Stomach smooth muscle (tissue), 2 donors: Measurements from ENCODE around the gene CIITA.
"Not testable (repeated sequence)": the region's sequence is repeated elsewhere in the genome, so short reads cannot be mapped to it uniquely, and the experiment has no call there.

Source experiments
- H3K27ac ChIP-seq: one replicate; pipeline ENCODE4 v1.7.0; 2013; ENCODE audit warnings: mild to moderate bottlenecking, low read length, inconsistent platforms
- H3K27me3 ChIP-seq, 2 donors: one replicate each; pipeline ENCODE4 v1.7.0; 2013; ENCODE audit warnings: low read length in 2 of 2; ENCODE audit not compliant: insufficient read depth in 2 of 2, control insufficient read depth in 1 of 2
- H3K36me3 ChIP-seq, 2 donors: one replicate each; pipeline ENCODE4 v1.7.0; 2013; ENCODE audit warnings: low read length in 2 of 2; ENCODE audit not compliant: control insufficient read depth in 2 of 2, insufficient read depth in 2 of 2
- H3K4me1 ChIP-seq: one replicate; pipeline ENCODE4 v1.7.0; 2013; ENCODE audit warnings: low read length; ENCODE audit not compliant: control insufficient read depth, insufficient read depth
- H3K4me3 ChIP-seq, 2 donors: one replicate each; pipeline ENCODE4 v1.7.0; 2013; ENCODE audit warnings: low read length in 2 of 2
- H3K9ac ChIP-seq, 2 donors: one replicate each; pipeline ENCODE4 v1.7.0; 2013; ENCODE audit warnings: low read length in 2 of 2, mild to moderate bottlenecking in 1 of 2
- H3K9me3 ChIP-seq, 2 donors: one replicate each; pipeline ENCODE4 v1.7.0; 2013; ENCODE audit warnings: low read length in 2 of 2; ENCODE audit not compliant: control insufficient read depth in 2 of 2
- donor health status: healthy.
- donor health status: Pancreatic carcinoma.

The CIITA gene

DNA sequence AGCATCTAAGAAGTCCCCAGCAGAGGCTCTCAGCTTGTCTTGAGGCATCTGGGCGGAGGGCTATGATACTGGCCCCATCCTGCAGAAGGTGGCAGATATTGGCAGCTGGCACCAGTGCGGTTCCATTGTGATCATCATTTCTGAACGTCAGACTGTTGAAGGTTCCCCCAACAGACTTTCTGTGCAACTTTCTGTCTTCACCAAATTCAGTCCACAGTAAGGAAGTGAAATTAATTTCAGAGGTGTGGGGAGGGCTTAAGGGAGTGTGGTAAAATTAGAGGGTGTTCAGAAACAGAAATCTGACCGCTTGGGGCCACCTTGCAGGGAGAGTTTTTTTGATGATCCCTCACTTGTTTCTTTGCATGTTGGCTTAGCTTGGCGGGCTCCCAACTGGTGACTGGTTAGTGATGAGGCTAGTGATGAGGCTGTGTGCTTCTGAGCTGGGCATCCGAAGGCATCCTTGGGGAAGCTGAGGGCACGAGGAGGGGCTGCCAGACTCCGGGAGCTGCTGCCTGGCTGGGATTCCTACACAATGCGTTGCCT is at the start of gene CIITA:
CIITA (plus strand) TSS at position 404 of the 543 bp plus-strand sequence; CDS start at position 533, 129 bp downstream.
- no peaks in the 10 kb centered on the region for H3K36me3 ChIP-seq
- no peak within 1 kb of the TSS for H3K27ac ChIP-seq
- peaks cover 28 to 31% of the 10 kb centered on the region in 2 donors for H3K27me3 ChIP-seq
- peak within 1 kb of the TSS in 1 of 2 donors; percentile 15 for H3K4me3 ChIP-seq
- peaks cover 9% of the 10 kb centered on the region for H3K4me1 ChIP-seq
- H3K9me3 ChIP-seq, result no peaks in the 10 kb centered on the region
- no peak within 1 kb of the TSS for H3K9ac ChIP-seq

DNA sequence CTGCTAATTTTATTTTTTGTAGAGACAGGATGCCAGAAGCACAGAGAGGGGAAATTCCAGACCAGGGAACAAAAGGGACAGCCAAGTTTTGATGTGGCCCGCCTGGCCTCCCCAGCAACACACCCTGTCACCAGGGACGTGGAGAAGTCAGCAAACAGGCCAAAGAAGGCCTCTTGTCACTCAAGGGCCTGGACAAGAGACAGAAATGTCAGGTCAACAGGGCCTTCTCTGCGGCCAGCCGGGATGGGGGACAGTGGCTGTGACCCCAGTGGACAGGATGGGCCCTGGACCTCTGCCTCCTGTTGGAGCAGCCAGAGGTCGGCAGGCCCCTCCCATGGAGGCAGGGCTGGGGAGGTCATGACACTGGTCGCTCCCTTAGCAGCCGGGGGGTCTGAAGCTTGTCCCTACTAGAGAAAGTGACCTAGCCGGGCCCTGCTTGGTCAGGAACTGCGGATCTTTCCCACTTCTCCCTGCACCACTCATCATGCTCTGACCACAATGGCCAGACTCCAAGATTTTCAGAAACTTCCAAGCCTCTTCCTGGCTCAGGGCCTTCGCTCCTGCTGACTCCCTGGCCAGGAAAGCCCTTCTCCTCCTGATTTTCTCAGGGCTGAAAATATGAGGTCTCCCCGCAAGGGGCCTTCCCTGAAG is 49.2 kb upstream of the CIITA start:
- Histone ChIP-seq H3K4me3 (peak overlapping the region; percentile 42 to 60), H3K4me1 (peaks cover 22% of the 10 kb centered on the region), H3K36me3 (no peaks in the 10 kb centered on the region), H3K9ac (peak overlapping the region; percentile 68 to 84), H3K27ac (peak overlapping the region; percentile 92), H3K9me3 (no peaks in the 10 kb centered on the region), H3K27me3 (no peaks in the 10 kb centered on the region)

DNA sequence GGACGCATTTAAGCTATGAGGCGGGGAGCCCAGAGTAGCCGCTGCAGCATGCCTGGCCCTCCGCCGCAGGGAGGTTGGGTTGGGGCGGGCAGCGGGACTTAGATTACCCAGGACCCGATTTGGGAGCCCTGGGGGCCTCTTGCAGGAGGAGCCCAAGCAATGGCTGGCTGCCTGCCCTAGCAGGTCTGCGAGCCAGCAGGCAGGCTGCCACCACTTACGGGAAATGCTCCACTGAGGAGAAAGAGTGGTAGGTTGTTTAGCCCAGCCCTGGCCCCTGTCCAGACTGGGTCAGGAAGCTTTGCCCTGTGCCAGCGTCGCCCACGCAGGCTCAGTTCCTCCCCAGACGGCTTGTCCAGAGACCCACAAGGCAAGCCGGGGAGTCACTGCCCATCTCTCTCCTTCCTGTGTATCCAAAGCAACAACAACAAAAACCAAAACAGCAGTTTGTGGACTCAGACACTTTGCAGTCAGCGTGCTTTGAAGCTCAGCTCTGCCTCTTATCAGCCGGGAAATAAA is 48.1 kb upstream of the CIITA start:
- no peaks in the 10 kb centered on the region for H3K9me3 ChIP-seq
- peaks cover 22% of the 10 kb centered on the region for H3K4me1 ChIP-seq
- no peaks in the 10 kb centered on the region for H3K27me3 ChIP-seq
- H3K36me3 ChIP-seq, result no peaks in the 10 kb centered on the region
- peak overlapping the region; percentile 5 to 84 for H3K9ac ChIP-seq
- peak overlapping the region; percentile 92 for H3K27ac ChIP-seq
- H3K4me3 ChIP-seq, result peak overlapping the region; percentile 42 to 60

DNA sequence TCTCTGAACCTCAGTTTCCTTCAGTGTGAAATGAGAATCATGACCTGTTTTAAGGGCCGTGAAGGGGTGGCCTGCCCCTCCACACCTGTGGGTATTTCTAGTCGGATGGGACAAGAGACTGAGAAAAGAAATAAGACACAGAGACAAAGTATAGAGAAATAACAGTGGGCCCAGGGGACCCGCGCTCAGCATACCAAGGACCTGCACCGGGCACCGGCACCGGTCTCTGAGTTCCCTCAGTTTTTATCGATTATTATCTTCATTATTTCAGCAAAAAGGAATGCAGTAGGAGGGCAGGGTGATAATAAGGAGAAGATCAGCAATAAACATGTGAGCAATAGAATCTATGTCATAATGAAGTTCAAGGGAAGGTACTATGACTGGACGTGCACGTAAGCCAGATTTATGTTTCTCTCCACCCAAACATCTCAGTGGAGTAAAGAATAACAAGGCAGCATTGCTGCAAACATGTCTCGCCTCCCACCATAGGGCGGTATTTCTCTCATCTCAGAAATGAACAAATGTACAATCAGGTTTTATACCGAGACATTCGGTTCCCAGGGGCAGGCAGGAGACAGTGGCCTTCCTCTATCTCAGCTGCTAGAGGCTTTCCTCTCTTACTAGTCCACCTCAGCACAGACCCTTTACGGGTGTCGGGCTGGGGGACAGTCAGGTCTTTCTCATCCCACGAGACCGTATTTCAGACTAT is 47.5 kb upstream of the CIITA start:
- H3K36me3 ChIP-seq, H3K9me3 ChIP-seq, H3K27me3 ChIP-seq: not testable (repeated sequence)
- H3K9ac ChIP-seq, result peak overlapping the region in 1 of 2 donors; percentile 16
- H3K4me3 ChIP-seq, result peak overlapping the region in 1 of 2 donors; percentile 60
- H3K27ac ChIP-seq, result peak overlapping the region; percentile 92
- H3K4me1 ChIP-seq, result peaks cover 22% of the 10 kb centered on the region

DNA sequence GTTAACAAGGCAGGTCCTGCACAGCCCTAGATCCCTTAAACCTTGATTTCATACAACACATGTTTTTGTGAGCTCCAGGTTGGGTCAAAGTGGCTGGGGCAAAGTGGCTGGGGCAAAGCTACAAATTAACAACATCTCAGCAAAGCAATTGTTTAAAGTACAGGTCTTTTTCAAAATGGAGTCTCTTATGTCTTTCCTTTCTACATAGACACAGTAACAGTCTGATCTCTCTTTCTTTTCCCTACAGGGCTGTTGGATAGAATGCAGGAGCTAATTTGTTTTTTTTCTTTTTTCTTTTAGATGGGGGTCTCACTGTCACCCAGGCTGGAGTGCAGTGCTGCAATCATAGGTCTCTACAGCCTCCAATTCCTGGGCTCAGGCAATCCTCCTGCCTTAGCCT is 46.8 kb upstream of the CIITA start:
- H3K4me3 ChIP-seq, H3K27me3 ChIP-seq, H3K9ac ChIP-seq, H3K36me3 ChIP-seq, H3K9me3 ChIP-seq: not testable (repeated sequence)
- peaks cover 22% of the 10 kb centered on the region for H3K4me1 ChIP-seq
- peak overlapping the region; percentile 92 for H3K27ac ChIP-seq

- H3K36me3 ChIP-seq, result no peaks in the 10 kb centered on the region
Observed at GRCh38 chr16:10831894-10832886, 44.8 kb upstream of the CIITA start.

DNA sequence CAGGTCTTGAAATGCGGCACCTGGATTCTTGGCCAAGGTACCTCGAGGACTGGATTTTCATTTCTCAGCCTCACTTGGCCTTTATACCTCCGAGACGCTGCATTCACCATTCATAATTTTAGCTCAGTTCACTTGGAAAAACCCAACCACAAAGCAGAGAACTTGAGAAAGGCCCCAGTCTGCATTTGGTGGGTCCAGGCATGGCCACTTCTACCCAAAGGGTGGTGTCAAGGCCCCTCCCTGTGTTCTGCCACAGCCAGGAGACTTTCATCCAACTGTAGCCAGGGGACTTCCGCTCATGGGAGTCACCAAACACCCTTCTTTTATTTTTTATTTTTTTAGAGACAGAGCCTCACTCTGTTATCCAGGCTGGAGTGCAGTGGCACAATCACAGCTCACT is 43.7 kb upstream of the CIITA start:
- Histone ChIP-seq H3K9me3 (no peaks in the 10 kb centered on the region), H3K27me3 (no peaks in the 10 kb centered on the region), H3K4me3 (no peak overlapping the region), H3K4me1 (peaks cover 13% of the 10 kb centered on the region), H3K36me3 (no peaks in the 10 kb centered on the region), H3K9ac (no peak overlapping the region), H3K27ac (no peak overlapping the region)

More at GRCh38 chr16:10831894-10832886, 44.8 kb upstream of the CIITA start:
- no peaks in the 10 kb centered on the region for H3K27me3 ChIP-seq
- no peaks in the 10 kb centered on the region for H3K9me3 ChIP-seq
- H3K4me1 ChIP-seq, result peaks cover 22% of the 10 kb centered on the region
- H3K4me3 ChIP-seq, result no peak overlapping the region
- H3K27ac ChIP-seq, result no peak overlapping the region
- no peak overlapping the region for H3K9ac ChIP-seq

DNA sequence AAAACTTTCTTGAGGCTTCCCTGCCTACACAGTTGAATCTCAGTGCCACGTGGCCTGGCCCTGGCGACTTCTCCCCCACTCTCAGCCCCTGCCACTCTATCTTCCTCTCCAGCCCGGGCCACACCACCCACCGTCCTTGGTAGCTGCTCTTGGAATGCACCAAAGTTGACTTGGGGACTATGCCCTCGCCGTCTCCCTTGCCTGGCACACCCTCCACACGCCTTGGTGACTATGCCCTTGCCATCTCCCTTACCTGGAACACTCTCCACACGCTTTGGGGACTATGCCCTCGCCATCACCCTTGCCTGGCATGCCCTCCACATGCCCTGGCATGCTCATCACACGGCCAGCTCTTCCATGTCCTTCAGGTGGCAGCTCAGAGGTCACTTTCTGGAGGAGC is 42.9 kb upstream of the CIITA start:
- Histone ChIP-seq H3K9me3 (no peaks in the 10 kb centered on the region), H3K4me1 (peaks cover 4% of the 10 kb centered on the region), H3K36me3 (no peaks in the 10 kb centered on the region), H3K27ac (no peak overlapping the region), H3K27me3 (no peaks in the 10 kb centered on the region), H3K4me3 (no peak overlapping the region), H3K9ac (no peak overlapping the region)

DNA sequence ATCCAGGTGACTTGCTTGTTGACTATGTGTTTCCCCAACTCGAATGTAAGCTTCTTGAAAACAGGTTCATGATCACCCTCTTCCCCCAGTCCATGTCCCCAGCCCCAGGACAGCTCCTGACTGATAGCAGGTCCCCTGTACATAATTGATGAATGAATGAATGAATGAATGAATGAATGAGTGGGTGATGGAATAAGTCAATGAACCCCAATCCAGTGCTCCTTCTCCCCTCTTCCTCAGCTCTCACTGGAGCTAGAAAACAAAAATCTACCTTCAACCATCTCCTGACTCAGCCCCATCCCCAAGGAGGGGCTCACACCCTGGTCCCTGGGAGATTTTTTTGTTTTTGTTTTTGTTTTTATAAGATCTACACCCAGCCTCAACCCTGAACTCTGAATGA is 42.2 kb upstream of the CIITA start:
- H3K27ac ChIP-seq, result no peak overlapping the region
- no peaks in the 10 kb centered on the region for H3K27me3 ChIP-seq
- H3K4me1 ChIP-seq, result no peaks in the 10 kb centered on the region
- no peaks in the 10 kb centered on the region for H3K9me3 ChIP-seq
- H3K36me3 ChIP-seq, result no peaks in the 10 kb centered on the region
- no peak overlapping the region for H3K4me3 ChIP-seq
- H3K9ac ChIP-seq, result no peak overlapping the region

- Histone ChIP-seq H3K27ac (no peak overlapping the region), H3K9me3 (no peaks in the 10 kb centered on the region), H3K9ac (no peak overlapping the region), H3K4me1 (no peaks in the 10 kb centered on the region), H3K27me3 (no peaks in the 10 kb centered on the region), H3K4me3 (no peak overlapping the region), H3K36me3 (no peaks in the 10 kb centered on the region)
Observed at GRCh38 chr16:10835281-10835931, 41.6 kb upstream of the CIITA start.
